Sigmoid colon (tissue), 7 donors: ENCODE results near the gene RAB31. TPM values are rescaled to one million over a fixed set of nuclear protein-coding genes. Genes with fewer than 3 reads are reported as not detected.
A peak's percentile ranks its signal among the peaks of the same experiment; 100 is the strongest.

Source experiments
- DNase-seq: peaks from one replicate; pipeline ENCODE4 v3.0.0-alpha.2; 2019
- H3K27ac ChIP-seq, 4 donors: fragments of 200-600 bp; sonication (generic); one replicate each; pipeline ENCODE4 v1.5.1; 2016 to 2019; ENCODE audit warnings: mild to moderate bottlenecking in 1 of 4
- H3K27me3 ChIP-seq, 3 donors: fragments of 200-600 bp; sonication (generic); one replicate each; pipeline ENCODE4 v1.5.1; 2019; ENCODE audit warnings: mild to moderate bottlenecking in 1 of 3
- H3K36me3 ChIP-seq, 4 donors: fragments of 200-600 bp; sonication (generic); one replicate each; pipeline ENCODE4 v1.5.1; 2016 to 2019
- H3K4me1 ChIP-seq, 4 donors: fragments of 200-600 bp; sonication (generic); one replicate each; pipeline ENCODE4 v1.5.1; 2017 to 2019
- H3K4me3 ChIP-seq, 4 donors: fragments of 200-600 bp; sonication (generic); one replicate each; pipeline ENCODE4 v1.5.1; 2017 to 2019; ENCODE audit warnings: mild to moderate bottlenecking in 2 of 4, moderate library complexity in 1 of 4
- H3K9me3 ChIP-seq, 4 donors: fragments of 200-600 bp in 3 of 4; sonication (generic) in 3 of 4; one replicate each; pipeline versions ENCODE4 v1.5.1 to v1.6.1; 2013 to 2019
- EP300 ChIP-seq, 4 donors: sonication (generic); formaldehyde crosslinking; IDR thresholded peaks; one replicate each; pipeline ENCODE4 v1.6.1; 2017; ENCODE audit warnings: antibody characterized with exemption in 4 of 4
- POLR2A ChIP-seq, 2 donors: fragments of 450-650 bp; IDR thresholded peaks; one replicate each; pipeline ENCODE4 v1.6.1; 2016; ENCODE audit warnings: antibody characterized with exemption in 2 of 2, mild to moderate bottlenecking in 2 of 2, moderate library complexity in 2 of 2
- POLR2AphosphoS5 ChIP-seq, 4 donors: sonication (generic); formaldehyde crosslinking; IDR thresholded peaks; one replicate each; pipeline ENCODE4 v1.6.1; 2017; ENCODE audit warnings: antibody characterized with exemption in 4 of 4
- WGBS, 2 donors: extraction: QIAGEN DNeasy Blood & Tissue Kit; methylation state at CpG; one replicate each; pipeline ENCODE4 v1.1.7; 2013; 5-methylcytosine and 5-hydroxymethylcytosine counted together
- intact Hi-C: fragments of 100-400 bp; cut with DNase I; formaldehyde crosslinking; loops from one replicate; pipeline ENCODE4 v1.15.1; 2023
- polyA plus RNA-seq, 3 donors: library from polyadenylated mRNA; stranded (reverse); fragments of 200-250 nt; gene quantifications; one replicate each; pipeline ENCODE4 v1.2.3, GENCODE V29; 2013
- total RNA-seq, 4 donors: library from RNA; depleted of rRNA; stranded (reverse); fragments of >200 nt; gene quantifications; one replicate each; pipeline ENCODE4 v1.1.0, GENCODE V29; 2016
- TF ChIP-seq, protein P1 (sequence below), 4 experiments: fragments of 450-650 bp in 3 of 4; fragments of 200-600 bp in 1 of 4; IDR thresholded peaks; one replicate each; pipeline ENCODE4 v1.5.1; 2016 to 2019; ENCODE audit warnings: antibody characterized with exemption in 4 of 4, mild to moderate bottlenecking in 3 of 4, moderate library complexity in 2 of 4
- donor health status: healthy with polysubstance abuse.
- donor health status: Bipolar disorder and iron deficiency.
- donor health status: healthy.

RAB31 gene
- total and polyA plus RNA-seq, 7 donors: 16.2 to 74.6 (median 52.0) TPM

GRCh38 chr18:9709304-9709877 is 1.3 kb downstream of the RAB31 start:
- intact Hi-C loops: loop anchor here (2.0 to 5.0 kb wide), 7 partner anchors 63 to 813 kb away; partner anchors contain the start of genes PPP4R1 and VAPA
- Histone ChIP-seq H3K27ac (peak overlapping the region; percentile 93 to 98 (median 94)), H3K9me3 (no peaks in the 10 kb centered on the region), H3K4me1 (peaks cover 0 to 62% (median 32%) of the 10 kb centered on the region in 4 donors), H3K36me3 (no peaks in the 10 kb centered on the region), H3K27me3 (no peaks in the 10 kb centered on the region), H3K4me3 (peak overlapping the region; percentile 82 to 98 (median 88))
- 27 to 37% methylated on average over 18 of the region's 18 CpGs for WGBS, 2 donors
- DNase-seq: peak; percentile 64
- TF ChIP-seq POLR2A (IDR thresholded peaks at IDR 0.05): peak in 1 of 2 donors; percentile 22
- TF ChIP-seq EP300 (IDR thresholded peaks at IDR 0.05): no peak
- no peak for TF ChIP-seq POLR2AphosphoS5 (IDR thresholded peaks at IDR 0.05)
- TF ChIP-seq, protein P1, sequence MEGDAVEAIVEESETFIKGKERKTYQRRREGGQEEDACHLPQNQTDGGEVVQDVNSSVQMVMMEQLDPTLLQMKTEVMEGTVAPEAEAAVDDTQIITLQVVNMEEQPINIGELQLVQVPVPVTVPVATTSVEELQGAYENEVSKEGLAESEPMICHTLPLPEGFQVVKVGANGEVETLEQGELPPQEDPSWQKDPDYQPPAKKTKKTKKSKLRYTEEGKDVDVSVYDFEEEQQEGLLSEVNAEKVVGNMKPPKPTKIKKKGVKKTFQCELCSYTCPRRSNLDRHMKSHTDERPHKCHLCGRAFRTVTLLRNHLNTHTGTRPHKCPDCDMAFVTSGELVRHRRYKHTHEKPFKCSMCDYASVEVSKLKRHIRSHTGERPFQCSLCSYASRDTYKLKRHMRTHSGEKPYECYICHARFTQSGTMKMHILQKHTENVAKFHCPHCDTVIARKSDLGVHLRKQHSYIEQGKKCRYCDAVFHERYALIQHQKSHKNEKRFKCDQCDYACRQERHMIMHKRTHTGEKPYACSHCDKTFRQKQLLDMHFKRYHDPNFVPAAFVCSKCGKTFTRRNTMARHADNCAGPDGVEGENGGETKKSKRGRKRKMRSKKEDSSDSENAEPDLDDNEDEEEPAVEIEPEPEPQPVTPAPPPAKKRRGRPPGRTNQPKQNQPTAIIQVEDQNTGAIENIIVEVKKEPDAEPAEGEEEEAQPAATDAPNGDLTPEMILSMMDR (IDR thresholded peaks at IDR 0.05): no peak

GRCh38 chr18:9710037-9710436 is 1.9 kb downstream of the RAB31 start:
- no peak for TF ChIP-seq EP300 (IDR thresholded peaks at IDR 0.05)
- no peak for TF ChIP-seq POLR2A (IDR thresholded peaks at IDR 0.05)
- TF ChIP-seq, protein P1 (IDR thresholded peaks at IDR 0.05): no peak
- TF ChIP-seq POLR2AphosphoS5 (IDR thresholded peaks at IDR 0.05): no peak
- WGBS, 2 donors: 82 to 89% methylated on average over 4 of the region's 4 CpGs
- H3K9me3 ChIP-seq: no peaks in the 10 kb centered on the region
- H3K27me3 ChIP-seq: no peaks in the 10 kb centered on the region
- peaks cover 0 to 68% (median 34%) of the 10 kb centered on the region in 4 donors for H3K4me1 ChIP-seq
- no peaks in the 10 kb centered on the region for H3K36me3 ChIP-seq
- H3K4me3 ChIP-seq: peak overlapping the region in 3 of 4 donors; percentile 82 to 98 (median 85)
- intact Hi-C loops: no loop called here
- DNase-seq: no peak
- peak overlapping the region; percentile 93 to 98 (median 94) for H3K27ac ChIP-seq

DNA sequence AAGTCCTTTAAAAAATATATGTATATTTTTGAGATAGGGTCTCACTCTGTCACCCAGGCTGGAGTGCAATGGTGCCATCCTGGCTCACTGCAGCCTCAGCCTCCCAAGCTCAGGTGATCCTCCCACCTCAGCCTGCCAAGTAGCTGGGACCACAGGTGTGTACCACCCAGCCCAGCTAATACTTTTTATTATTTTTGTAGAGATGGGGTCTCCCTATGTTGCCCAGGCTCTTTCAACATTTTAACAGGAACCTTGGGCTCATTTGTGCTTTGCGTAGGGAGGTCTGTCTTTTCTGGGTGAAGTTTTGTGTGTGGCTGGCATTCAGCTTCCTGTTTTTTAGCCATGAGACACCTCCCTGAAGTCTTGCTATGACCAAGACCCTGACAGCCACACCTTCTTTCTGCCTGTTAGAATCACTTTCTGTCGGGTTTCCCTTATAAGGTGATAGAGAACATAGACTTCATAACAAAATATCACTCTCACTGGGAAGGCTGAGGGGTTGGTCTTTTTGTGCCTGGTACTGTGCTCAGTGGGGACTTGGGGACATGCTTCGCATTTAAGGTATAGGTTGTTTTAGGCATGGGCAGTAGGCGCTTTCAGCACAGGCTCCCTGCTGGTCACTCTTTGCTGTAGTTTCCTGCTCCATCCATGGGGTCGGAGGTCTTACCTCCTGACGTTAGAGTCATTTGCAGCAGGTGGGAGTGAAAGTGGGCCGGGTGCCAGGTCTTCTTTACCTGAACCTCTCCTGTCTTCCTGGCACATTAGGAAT is 3.4 kb downstream of the RAB31 start:
- no peaks in the 10 kb centered on the region for H3K36me3 ChIP-seq
- peak; percentile 66 for DNase-seq
- H3K27ac ChIP-seq: peak overlapping the region; percentile 23 to 98 (median 94)
- no peaks in the 10 kb centered on the region for H3K27me3 ChIP-seq
- H3K9me3 ChIP-seq: no peaks in the 10 kb centered on the region
- no peak overlapping the region for H3K4me3 ChIP-seq
- peak in 1 of 4 donors; percentile 25 for TF ChIP-seq POLR2AphosphoS5 (IDR thresholded peaks at IDR 0.05)
- no peak for TF ChIP-seq POLR2A (IDR thresholded peaks at IDR 0.05)
- 68 to 71% methylated on average over 7 of the region's 7 CpGs for WGBS, 2 donors
- peaks cover 0 to 70% (median 34%) of the 10 kb centered on the region in 4 donors for H3K4me1 ChIP-seq
- intact Hi-C loops: no loop called here

GRCh38 chr18:9712130-9712577 is 4.1 kb downstream of the RAB31 start:
- no peak for TF ChIP-seq POLR2AphosphoS5 (IDR thresholded peaks at IDR 0.05)
- TF ChIP-seq, protein P1 (IDR thresholded peaks at IDR 0.05): no peak
- no peak for TF ChIP-seq EP300 (IDR thresholded peaks at IDR 0.05)
- TF ChIP-seq POLR2A (IDR thresholded peaks at IDR 0.05): no peak
- no peaks in the 10 kb centered on the region for H3K27me3 ChIP-seq
- H3K36me3 ChIP-seq: no peaks in the 10 kb centered on the region
- H3K4me3 ChIP-seq: no peak overlapping the region
- no peaks in the 10 kb centered on the region for H3K9me3 ChIP-seq
- peak overlapping the region; percentile 23 to 98 (median 94) for H3K27ac ChIP-seq
- H3K4me1 ChIP-seq: peaks cover 0 to 71% (median 31%) of the 10 kb centered on the region in 4 donors
- DNase-seq: peak; percentile 52
- WGBS, 2 donors: 36 to 69% methylated on average over 5 of the region's 5 CpGs
- intact Hi-C loops: no loop called here

GRCh38 chr18:9712611-9713010 is 4.5 kb downstream of the RAB31 start:
- H3K4me3 ChIP-seq: no peak overlapping the region
- peaks cover 0 to 68% (median 30%) of the 10 kb centered on the region in 4 donors for H3K4me1 ChIP-seq
- intact Hi-C loops: no loop called here
- no peaks in the 10 kb centered on the region for H3K36me3 ChIP-seq
- no peaks in the 10 kb centered on the region for H3K9me3 ChIP-seq
- no peak for TF ChIP-seq POLR2AphosphoS5 (IDR thresholded peaks at IDR 0.05)
- no peak for TF ChIP-seq EP300 (IDR thresholded peaks at IDR 0.05)
- TF ChIP-seq, protein P1 (IDR thresholded peaks at IDR 0.05): no peak
- no peak for TF ChIP-seq POLR2A (IDR thresholded peaks at IDR 0.05)
- no peaks in the 10 kb centered on the region for H3K27me3 ChIP-seq
- peak overlapping the region in 3 of 4 donors; percentile 7 to 95 (median 23) for H3K27ac ChIP-seq
- WGBS, 2 donors: 25 to 57% methylated on average over 3 of the region's 3 CpGs
- DNase-seq: peak; percentile 2
